ENCODE results near the gene IRX4.

DNA sequence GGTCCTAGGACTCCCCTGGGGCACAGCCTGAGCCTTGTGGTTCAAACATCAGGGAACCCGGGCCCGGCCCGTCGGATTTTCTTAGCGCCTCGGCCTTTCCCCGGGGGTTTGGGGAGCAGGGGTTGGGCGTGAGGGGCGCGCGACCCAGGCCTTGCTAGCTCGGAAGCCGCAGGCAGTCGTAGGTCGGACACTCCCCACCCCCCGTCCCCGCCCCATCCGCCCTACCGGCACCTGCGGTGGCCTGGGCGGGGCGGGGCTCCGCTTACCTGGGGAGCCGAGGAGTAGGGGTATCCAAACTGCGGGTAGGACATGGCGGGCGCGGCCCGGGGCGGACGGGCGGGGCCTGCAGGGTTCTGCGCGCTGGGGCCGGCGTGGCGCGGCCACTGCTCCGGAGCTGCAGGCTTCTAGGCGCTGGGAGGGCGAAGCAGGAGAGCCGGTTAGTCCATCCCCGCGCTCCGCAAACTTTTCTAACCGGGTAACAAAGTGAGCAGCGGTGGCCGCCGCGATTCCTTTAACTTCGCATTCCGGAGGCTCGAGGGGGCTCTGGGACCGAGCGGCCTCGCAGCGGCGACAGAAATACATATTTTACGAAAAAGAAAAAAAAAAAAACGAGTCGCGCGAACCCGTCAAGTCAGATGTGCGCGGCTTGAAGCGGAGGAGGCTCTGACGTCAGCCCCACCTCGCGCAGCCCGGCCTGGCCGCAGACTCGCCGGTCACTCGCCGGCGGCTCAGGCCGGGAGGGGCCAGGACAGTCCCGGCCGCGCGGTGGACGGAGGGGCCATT, at the start of gene IRX4:
- TF ChIP-seq POLR2A (IDR thresholded peaks at IDR 0.05), result no peak
- TF ChIP-seq, protein P1, sequence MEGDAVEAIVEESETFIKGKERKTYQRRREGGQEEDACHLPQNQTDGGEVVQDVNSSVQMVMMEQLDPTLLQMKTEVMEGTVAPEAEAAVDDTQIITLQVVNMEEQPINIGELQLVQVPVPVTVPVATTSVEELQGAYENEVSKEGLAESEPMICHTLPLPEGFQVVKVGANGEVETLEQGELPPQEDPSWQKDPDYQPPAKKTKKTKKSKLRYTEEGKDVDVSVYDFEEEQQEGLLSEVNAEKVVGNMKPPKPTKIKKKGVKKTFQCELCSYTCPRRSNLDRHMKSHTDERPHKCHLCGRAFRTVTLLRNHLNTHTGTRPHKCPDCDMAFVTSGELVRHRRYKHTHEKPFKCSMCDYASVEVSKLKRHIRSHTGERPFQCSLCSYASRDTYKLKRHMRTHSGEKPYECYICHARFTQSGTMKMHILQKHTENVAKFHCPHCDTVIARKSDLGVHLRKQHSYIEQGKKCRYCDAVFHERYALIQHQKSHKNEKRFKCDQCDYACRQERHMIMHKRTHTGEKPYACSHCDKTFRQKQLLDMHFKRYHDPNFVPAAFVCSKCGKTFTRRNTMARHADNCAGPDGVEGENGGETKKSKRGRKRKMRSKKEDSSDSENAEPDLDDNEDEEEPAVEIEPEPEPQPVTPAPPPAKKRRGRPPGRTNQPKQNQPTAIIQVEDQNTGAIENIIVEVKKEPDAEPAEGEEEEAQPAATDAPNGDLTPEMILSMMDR (IDR thresholded peaks at IDR 0.05 in 8 of 11, conservative IDR thresholded peaks at IDR 0.05 in 3 of 11), result no peak

All from spleen (tissue), 7 donors.